HCT116 (cell line): Measurements from ENCODE around the gene TNFSF13B.

Source experiments
- EZH2 ChIP-seq: fragments of 200-600 bp; sonication (generic); IDR thresholded peaks from 2 replicates; pipeline ENCODE4 v1.6.1; 2017; ENCODE audit warnings: antibody characterized with exemption, mixed run types
- POLR2A ChIP-seq: IDR thresholded peaks from 2 replicates; pipeline ENCODE4 v1.7.0; 2011; ENCODE audit warnings: borderline replicate concordance; ENCODE audit not compliant: insufficient read depth, insufficient read length; ENCODE audit errors: extremely low read depth
- POLR2AphosphoS5 ChIP-seq: IDR thresholded peaks from 2 replicates; pipeline ENCODE4 v1.6.1; 2011; ENCODE audit warnings: mild to moderate bottlenecking, low read depth, low read length, moderate library complexity
- REST ChIP-seq: IDR thresholded peaks from 2 replicates; pipeline ENCODE4 v1.6.1; 2012; ENCODE audit warnings: low read depth
- TF ChIP-seq, protein P1 (sequence below): IDR thresholded peaks from 2 replicates; pipeline ENCODE4 v1.6.1; 2012
- TF ChIP-seq, protein P2 (sequence below), 3 experiments: fragments of 200-600 bp in 1 of 3; sonication (generic) in 1 of 3; IDR thresholded peaks in 2 of 3; conservative IDR thresholded peaks in 1 of 3; 2 replicates each; pipeline ENCODE4 v1.5.1; 2012 to 2017; ENCODE audit warnings: low read depth in 2 of 3, low read length in 2 of 3, antibody characterized with exemption in 1 of 3, borderline replicate concordance in 1 of 3, control low read depth in 1 of 3, mild to moderate bottlenecking in 1 of 3, mixed read lengths in 1 of 3, mixed run types in 1 of 3, moderate library complexity in 1 of 3; ENCODE audit not compliant: insufficient read depth in 1 of 3
- TF ChIP-seq, protein P3 (sequence below): IDR thresholded peaks from 2 replicates; pipeline ENCODE4 v1.6.1; 2012

GRCh38 chr13:108357228-108357627, 87.7 kb downstream of the TNFSF13B start:
- TF ChIP-seq, protein P1, sequence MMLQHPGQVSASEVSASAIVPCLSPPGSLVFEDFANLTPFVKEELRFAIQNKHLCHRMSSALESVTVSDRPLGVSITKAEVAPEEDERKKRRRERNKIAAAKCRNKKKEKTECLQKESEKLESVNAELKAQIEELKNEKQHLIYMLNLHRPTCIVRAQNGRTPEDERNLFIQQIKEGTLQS, result no peak
- TF ChIP-seq, protein P2, sequence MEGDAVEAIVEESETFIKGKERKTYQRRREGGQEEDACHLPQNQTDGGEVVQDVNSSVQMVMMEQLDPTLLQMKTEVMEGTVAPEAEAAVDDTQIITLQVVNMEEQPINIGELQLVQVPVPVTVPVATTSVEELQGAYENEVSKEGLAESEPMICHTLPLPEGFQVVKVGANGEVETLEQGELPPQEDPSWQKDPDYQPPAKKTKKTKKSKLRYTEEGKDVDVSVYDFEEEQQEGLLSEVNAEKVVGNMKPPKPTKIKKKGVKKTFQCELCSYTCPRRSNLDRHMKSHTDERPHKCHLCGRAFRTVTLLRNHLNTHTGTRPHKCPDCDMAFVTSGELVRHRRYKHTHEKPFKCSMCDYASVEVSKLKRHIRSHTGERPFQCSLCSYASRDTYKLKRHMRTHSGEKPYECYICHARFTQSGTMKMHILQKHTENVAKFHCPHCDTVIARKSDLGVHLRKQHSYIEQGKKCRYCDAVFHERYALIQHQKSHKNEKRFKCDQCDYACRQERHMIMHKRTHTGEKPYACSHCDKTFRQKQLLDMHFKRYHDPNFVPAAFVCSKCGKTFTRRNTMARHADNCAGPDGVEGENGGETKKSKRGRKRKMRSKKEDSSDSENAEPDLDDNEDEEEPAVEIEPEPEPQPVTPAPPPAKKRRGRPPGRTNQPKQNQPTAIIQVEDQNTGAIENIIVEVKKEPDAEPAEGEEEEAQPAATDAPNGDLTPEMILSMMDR (IDR thresholded peaks at IDR 0.05 in 2 of 3, conservative IDR thresholded peaks at IDR 0.05 in 1 of 3; ENCODE audit: borderline replicate concordance in 1 of 3, insufficient read depth in 1 of 3, low read depth in 2 of 3, low read length in 2 of 3), result no peak
- TF ChIP-seq EZH2 (no peak), POLR2A (no peak), POLR2AphosphoS5 (no peak), REST (no peak)
- TF ChIP-seq, protein P3, sequence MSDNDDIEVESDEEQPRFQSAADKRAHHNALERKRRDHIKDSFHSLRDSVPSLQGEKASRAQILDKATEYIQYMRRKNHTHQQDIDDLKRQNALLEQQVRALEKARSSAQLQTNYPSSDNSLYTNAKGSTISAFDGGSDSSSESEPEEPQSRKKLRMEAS, result no peak
